Endothelial cell of umbilical vein (primary cell): ENCODE measurements around the gene DPYD. TPM values are rescaled to one million over a fixed set of nuclear protein-coding genes. Genes with fewer than 3 reads are reported as not detected.

Experiments used
- BruUV-seq: library from RNA; stranded (reverse); fragments of 400-500 nt; replicated peaks from 2 replicates; lab custom pipeline; 2021; lab: Mats Ljungman, UMichigan
- CTCF ChIA-PET: fragments of 300-600, 350-600 bp; sonication (Branson Sonifier 250); formaldehyde crosslinking; loops from one replicate; lab custom pipeline; 2021; ENCODE audit warnings: antibody characterized with exemption, inconsistent platforms; lab: Charles Lee
- POLR2A ChIA-PET: fragments of 300-600, 350-600 bp; sonication (Branson Sonifier 250); formaldehyde crosslinking; loops from one replicate; lab custom pipeline; 2021; ENCODE audit warnings: antibody characterized with exemption, inconsistent platforms; lab: Charles Lee
- DNase-seq: peaks from one replicate; pipeline ENCODE4 v3.0.0-alpha.2; 2011; ENCODE audit warnings: low read depth, low spot score
- FAIRE-seq: peaks from 2 replicates; lab custom pipeline; 2011; peaks lifted over from hg19 to GRCh38; lab: Jason Lieb, UNC
- H2AFZ ChIP-seq: 2 replicates; pipeline ENCODE4 v1.6.0; 2012; ENCODE audit warnings: low read depth, low read length, control low read depth, inconsistent platforms
- H3K27ac ChIP-seq: 2 replicates; pipeline ENCODE4 v1.5.1; 2011; ENCODE audit warnings: low read depth, mild to moderate bottlenecking, control low read depth, low read length, moderate library complexity; ENCODE audit not compliant: insufficient read depth
- H3K27me3 ChIP-seq, 2 experiments: 2 replicates each; pipeline versions ENCODE4 v1.6.0 to v1.6.1; 2011; ENCODE audit warnings: low read length in 2 of 2, mixed read lengths in 1 of 2; ENCODE audit not compliant: control insufficient read depth in 2 of 2, insufficient read depth in 2 of 2
- H3K36me3 ChIP-seq, 2 experiments: 2 replicates in 1 of 2; 3 replicates in 1 of 2; pipeline ENCODE4 v1.5.1; 2011; ENCODE audit warnings: low read length in 2 of 2, mild to moderate bottlenecking in 1 of 2, moderate library complexity in 1 of 2; ENCODE audit not compliant: control insufficient read depth in 2 of 2, insufficient read depth in 2 of 2; ENCODE audit errors: extremely low read depth in 1 of 2
- H3K4me1 ChIP-seq: 3 replicates; pipeline ENCODE4 v1.5.1; 2011; ENCODE audit warnings: mild to moderate bottlenecking, low read length; ENCODE audit not compliant: control insufficient read depth, insufficient read depth; ENCODE audit errors: extremely low read depth
- H3K4me2 ChIP-seq: 2 replicates; pipeline ENCODE4 v1.6.1; 2011; ENCODE audit warnings: low read length, control low read depth, mixed read lengths; ENCODE audit not compliant: insufficient read depth
- H3K4me3 ChIP-seq, 3 experiments: fragments of 200-600 bp in 1 of 3; sonication (generic), shearing (Covaris generic) in 1 of 3; replicated peaks in 1 of 3; 2 replicates each; pipeline ENCODE4 v1.5.1; 2011 to 2016; ENCODE audit warnings: control low read depth in 3 of 3, low read length in 3 of 3, mild to moderate bottlenecking in 2 of 3, inconsistent platforms in 1 of 3, low read depth in 1 of 3, moderate library complexity in 1 of 3; ENCODE audit not compliant: insufficient read depth in 1 of 3
- H3K79me2 ChIP-seq: 2 replicates; pipeline ENCODE4 v1.6.0; 2012; ENCODE audit warnings: low read length, inconsistent platforms; ENCODE audit not compliant: control insufficient read depth, insufficient read depth
- H3K9ac ChIP-seq: replicated peaks from 2 replicates; pipeline ENCODE3; 2011; ENCODE audit warnings: low read length, control low read depth; ENCODE audit not compliant: insufficient read depth; ENCODE audit errors: extremely low read depth
- H3K9me1 ChIP-seq: replicated peaks from 3 replicates; pipeline ENCODE4 v1.6.0; 2011; ENCODE audit warnings: mild to moderate bottlenecking, low read length; ENCODE audit not compliant: control insufficient read depth, insufficient read depth; ENCODE audit errors: extremely low read depth
- H3K9me3 ChIP-seq: replicated peaks from 2 replicates; pipeline ENCODE4 v1.5.1; 2012; ENCODE audit warnings: low read length, inconsistent platforms; ENCODE audit not compliant: control insufficient read depth, insufficient read depth
- H4K20me1 ChIP-seq: replicated peaks from 2 replicates; pipeline ENCODE3; 2011; ENCODE audit warnings: mild to moderate bottlenecking, low read length; ENCODE audit not compliant: control insufficient read depth, insufficient read depth; ENCODE audit errors: extremely low read depth
- CTCF ChIP-seq, 2 donors: IDR thresholded peaks; 1 replicate in 1 of 2; 2 replicates in 1 of 2; pipeline ENCODE4 v1.5.1; 2011; ENCODE audit warnings: low read length in 2 of 2, mild to moderate bottlenecking in 2 of 2, moderate library complexity in 2 of 2, control low read depth in 1 of 2, inconsistent platforms in 1 of 2, low read depth in 1 of 2; ENCODE audit not compliant: insufficient read depth in 1 of 2; ENCODE audit errors: extremely low read depth in 1 of 2
- EZH2 ChIP-seq: IDR thresholded peaks from 2 replicates; pipeline ENCODE4 v1.6.1; 2012; ENCODE audit warnings: borderline replicate concordance, low read depth, mild to moderate bottlenecking, moderate library complexity, low read length, inconsistent platforms; ENCODE audit not compliant: severe bottlenecking
- FOS ChIP-seq: IDR thresholded peaks from 2 replicates; pipeline ENCODE4 v1.6.1; 2011; ENCODE audit warnings: mild to moderate bottlenecking, low read length, moderate library complexity, borderline replicate concordance; ENCODE audit not compliant: insufficient read depth
- GATA2 ChIP-seq: IDR thresholded peaks from 2 replicates; pipeline ENCODE4 v1.7.0; 2011; ENCODE audit warnings: low read depth, mild to moderate bottlenecking, moderate library complexity, mixed read lengths, low read length; ENCODE audit not compliant: insufficient read length, insufficient read depth
- JUN ChIP-seq: IDR thresholded peaks from 2 replicates; pipeline ENCODE4 v1.6.1; 2011; ENCODE audit warnings: borderline replicate concordance, low read depth; ENCODE audit not compliant: insufficient read length, insufficient read depth
- MAX ChIP-seq: IDR thresholded peaks from 2 replicates; pipeline ENCODE4 v1.6.1; 2011; ENCODE audit not compliant: insufficient read depth, insufficient read length
- MYC ChIP-seq: IDR thresholded peaks from one replicate; pipeline ENCODE4 v1.6.1; 2011; ENCODE audit warnings: mild to moderate bottlenecking, low read depth, low read length
- POLR2A ChIP-seq: IDR thresholded peaks from 2 replicates; pipeline ENCODE4 v1.6.1; 2012; ENCODE audit warnings: low read depth, mild to moderate bottlenecking, control low read depth, low read length
- POLR2AphosphoS5 ChIP-seq: IDR thresholded peaks from 2 replicates; pipeline ENCODE4 v1.6.1; 2012; ENCODE audit warnings: low read depth, mild to moderate bottlenecking, control low read depth, low read length, moderate library complexity; ENCODE audit not compliant: insufficient read depth
- dilution Hi-C: fragments of 300-500 bp; cut with MboI; formaldehyde crosslinking; loops from one replicate; pipeline ENCODE4 v1.15.0; 2019; ENCODE audit warnings: low sequenced_read_pairs; ENCODE audit not compliant: extremely low pct_ligation_motif_present
- intact Hi-C: fragments of 100-400 bp; cut with micrococcal nuclease; formaldehyde crosslinking; loops from one replicate; pipeline ENCODE4 v1.10.0; 2022
- polyA plus RNA-seq, 4 experiments: library from polyadenylated mRNA; depleted of rRNA in 3 of 4; stranded (reverse) in 3 of 4; unstranded in 1 of 4; fragments of >200 nt; gene quantifications; 2 replicates each; pipeline versions ENCODE4 v1.2.1 to v1.2.3, GENCODE V29; 2011 to 2012; ENCODE audit warnings: missing spikeins in 1 of 4
- total RNA-seq: library from RNA; stranded (reverse); gene quantifications from 2 replicates; pipeline ENCODE4 v1.2.3, GENCODE V29; 2021

DPYD gene
- total and polyA plus RNA-seq, 2 donors (not counting 3 experiments of a cell fraction or from before 2014, with no cell fraction given), result 4.6 to 15.1 TPM

- Histone ChIP-seq H3K9ac (no peak overlapping the region), H3K27me3 (no peaks in the 10 kb centered on the region), H3K4me1 (no peaks in the 10 kb centered on the region), H4K20me1 (no peaks in the 10 kb centered on the region), H3K27ac (no peak overlapping the region), H3K9me3 (no peaks in the 10 kb centered on the region), H3K79me2 (no peaks in the 10 kb centered on the region), H3K4me3 (no peak overlapping the region), H3K9me1 (no peaks in the 10 kb centered on the region), H3K4me2 (no peak overlapping the region), H3K36me3 (no peaks in the 10 kb centered on the region), H2AFZ (no peak overlapping the region)
- FAIRE-seq (no peak), DNase-seq (no peak)
- TF ChIP-seq MAX, result no peak
- TF ChIP-seq MYC, result no peak
- no peak for TF ChIP-seq GATA2
- no peak for TF ChIP-seq FOS
- no peak for TF ChIP-seq POLR2A
- no peak for TF ChIP-seq CTCF (IDR thresholded peaks at IDR 0.05; ENCODE audit: extremely low read depth in 1 of 2, insufficient read depth in 1 of 2, low read depth in 1 of 2, low read length in 2 of 2)
- TF ChIP-seq POLR2AphosphoS5, result no peak
- no peak for TF ChIP-seq JUN
- TF ChIP-seq EZH2, result no peak
- CTCF ChIA-PET, result no interaction called here
- BruUV-seq, result no TSS peak
- dilution Hi-C loops, result no loop called here
- intact Hi-C loops, result no loop called here
- POLR2A ChIA-PET, result no interaction called here
Measured at GRCh38 chr1:97508653-97509218, 412.1 kb downstream of the DPYD start.
